ENCODE data around the gene BCL11A. TPM values are rescaled to one million over a fixed set of nuclear protein-coding genes. Genes with fewer than 3 reads are reported as not detected.

BCL11A gene
- total RNA-seq, 1 experiment from 2014 or later, result 91.4 TPM

- H4K5ac ChIP-seq (ENCODE audit: insufficient read length, low read depth, low read length), result no peak overlapping the region
- no peak overlapping the region for H2AFZ ChIP-seq (ENCODE audit: low read length)
- no peak for DNase-seq
- TF ChIP-seq, protein P1, sequence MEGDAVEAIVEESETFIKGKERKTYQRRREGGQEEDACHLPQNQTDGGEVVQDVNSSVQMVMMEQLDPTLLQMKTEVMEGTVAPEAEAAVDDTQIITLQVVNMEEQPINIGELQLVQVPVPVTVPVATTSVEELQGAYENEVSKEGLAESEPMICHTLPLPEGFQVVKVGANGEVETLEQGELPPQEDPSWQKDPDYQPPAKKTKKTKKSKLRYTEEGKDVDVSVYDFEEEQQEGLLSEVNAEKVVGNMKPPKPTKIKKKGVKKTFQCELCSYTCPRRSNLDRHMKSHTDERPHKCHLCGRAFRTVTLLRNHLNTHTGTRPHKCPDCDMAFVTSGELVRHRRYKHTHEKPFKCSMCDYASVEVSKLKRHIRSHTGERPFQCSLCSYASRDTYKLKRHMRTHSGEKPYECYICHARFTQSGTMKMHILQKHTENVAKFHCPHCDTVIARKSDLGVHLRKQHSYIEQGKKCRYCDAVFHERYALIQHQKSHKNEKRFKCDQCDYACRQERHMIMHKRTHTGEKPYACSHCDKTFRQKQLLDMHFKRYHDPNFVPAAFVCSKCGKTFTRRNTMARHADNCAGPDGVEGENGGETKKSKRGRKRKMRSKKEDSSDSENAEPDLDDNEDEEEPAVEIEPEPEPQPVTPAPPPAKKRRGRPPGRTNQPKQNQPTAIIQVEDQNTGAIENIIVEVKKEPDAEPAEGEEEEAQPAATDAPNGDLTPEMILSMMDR (conservative IDR thresholded peaks at IDR 0.05), result no peak
- no peaks in the 10 kb centered on the region for H3K9me3 ChIP-seq (ENCODE audit: control insufficient read depth, low read depth, low read length)
- peaks cover 4% of the 10 kb centered on the region for H3K27me3 Mint-ChIP-seq (ENCODE audit: low read depth)
- peaks cover 3% of the 10 kb centered on the region in 2 experiments for H3K4me1 Mint-ChIP-seq
- H3K23me2 ChIP-seq (ENCODE audit: insufficient read length, low read depth, low read length, poor library complexity, severe bottlenecking), result no peaks in the 10 kb centered on the region
- H3K9ac ChIP-seq (ENCODE audit: extremely low read depth, insufficient read length, low read length), result no peak overlapping the region
- H3K56ac ChIP-seq (ENCODE audit: insufficient read length, low read depth, low read length), result no peak overlapping the region
- no peak overlapping the region for H3K14ac ChIP-seq (ENCODE audit: insufficient read depth, low read length)
- no peak overlapping the region for H3K23ac ChIP-seq (ENCODE audit: insufficient read length, low read depth, low read length)
- H3K27ac Mint-ChIP-seq, result no peak overlapping the region
- no peak overlapping the region for H3K4me2 ChIP-seq (ENCODE audit: insufficient read depth, insufficient read length, low read length)
- no peak overlapping the region for H4K8ac ChIP-seq (replicated peaks; ENCODE audit: insufficient read length, low read depth, low read length)
- no peak overlapping the region for H3K27ac ChIP-seq (ENCODE audit: insufficient read length, low read depth, low read length)
- no peak overlapping the region for H2BK15ac ChIP-seq (ENCODE audit: low read depth, low read length)
- no peak overlapping the region for H2BK12ac ChIP-seq (ENCODE audit: insufficient read length, low read depth, low read length)
- no peak overlapping the region for H2BK120ac ChIP-seq (ENCODE audit: low read depth, low read length, poor library complexity, severe bottlenecking)
- H3K4ac ChIP-seq (ENCODE audit: low read depth, low read length), result no peak overlapping the region
- no peaks in the 10 kb centered on the region for H3K79me1 ChIP-seq (ENCODE audit: insufficient read depth, low read depth, low read length, poor library complexity, severe bottlenecking)
- no peak overlapping the region for H3K18ac ChIP-seq (ENCODE audit: insufficient read length, low read depth, low read length)
- no peaks in the 10 kb centered on the region for H3K4me1 ChIP-seq (ENCODE audit: insufficient read depth, low read length)
- peaks cover 4 to 14% (median 6%) of the 10 kb centered on the region in 3 experiments; a peak in 4 of 7 replicates for H3K36me3 Mint-ChIP-seq (ENCODE audit: insufficient read depth in 1 of 3, low read depth in 3 of 3)
- no peaks in the 10 kb centered on the region for H3K27me3 ChIP-seq (ENCODE audit: insufficient read depth, low read length)
- no CpG with 5 or more reads among the region's 2 CpGs for WGBS (ENCODE audit: extremely low coverage, insufficient read length, low lambda C conversion rate)
- H2BK20ac ChIP-seq (ENCODE audit: low read depth, low read length, poor library complexity, severe bottlenecking), result no peak overlapping the region
- no peak overlapping the region for H2BK5ac ChIP-seq (ENCODE audit: insufficient read length, low read length)
- peaks cover 12 to 20% of the 10 kb centered on the region in 2 experiments for H3K9me3 Mint-ChIP-seq
- H3K4me3 Mint-ChIP-seq, result no peak overlapping the region
- no peak overlapping the region for H4K91ac ChIP-seq (ENCODE audit: insufficient read length, low read depth, low read length)
- H3T11ph ChIP-seq (ENCODE audit: low read length), result no peak overlapping the region
- no peaks in the 10 kb centered on the region for H3K79me2 ChIP-seq (ENCODE audit: insufficient read depth, low read length)
- no peaks in the 10 kb centered on the region for H4K20me1 ChIP-seq (ENCODE audit: control insufficient read depth, insufficient read depth, insufficient read length)
- no peak overlapping the region for H2AK5ac ChIP-seq (ENCODE audit: insufficient read length, low read length)
These were observed 43.9 kb upstream of the BCL11A start for GRCh38 chr2:60597346-60597745.
